GM21360 (cell line): ENCODE data around the gene LDLRAD3.

Source experiments
- ATAC-seq: cut with Tn5 transposase; IDR thresholded peaks from one replicate; pipeline ENCODE4 v1.9.1; 2021; ENCODE audit warnings: mild to moderate bottlenecking, moderate library complexity; ENCODE audit not compliant: unreplicated experiment

LDLRAD3 gene

DNA sequence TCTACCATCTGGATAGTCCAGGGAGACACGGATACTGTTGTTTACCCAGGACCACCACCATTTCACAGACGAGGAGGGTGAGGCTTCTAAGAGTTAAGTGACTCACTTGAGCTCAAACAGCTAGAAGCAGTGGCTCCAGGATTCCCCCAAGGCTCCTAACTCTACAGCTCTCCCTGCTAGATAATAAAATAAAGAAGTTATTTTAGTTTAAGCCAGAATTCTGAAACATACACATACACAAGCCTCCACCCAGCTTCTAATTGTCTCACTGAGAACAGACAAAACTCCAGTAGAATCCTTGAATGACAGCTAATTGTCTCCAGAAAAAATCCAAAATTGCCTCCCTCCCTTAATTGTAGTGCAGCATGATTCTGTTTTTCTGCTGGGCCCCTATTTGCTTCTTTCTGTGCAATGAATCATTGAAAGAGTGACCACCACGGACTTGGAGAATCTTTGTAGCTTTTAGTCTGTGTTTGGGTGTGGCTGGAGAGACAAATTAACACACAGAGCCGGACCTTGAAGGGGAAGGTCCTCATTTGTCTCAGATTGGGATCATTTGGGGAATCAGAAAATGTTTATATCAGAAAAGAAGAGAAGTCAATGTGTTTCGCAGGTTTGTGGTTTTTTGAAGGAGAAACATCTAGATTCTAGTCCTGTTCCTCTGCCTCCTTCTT, 280.5 kb downstream of the LDLRAD3 start:
- ATAC-seq = no peak

DNA sequence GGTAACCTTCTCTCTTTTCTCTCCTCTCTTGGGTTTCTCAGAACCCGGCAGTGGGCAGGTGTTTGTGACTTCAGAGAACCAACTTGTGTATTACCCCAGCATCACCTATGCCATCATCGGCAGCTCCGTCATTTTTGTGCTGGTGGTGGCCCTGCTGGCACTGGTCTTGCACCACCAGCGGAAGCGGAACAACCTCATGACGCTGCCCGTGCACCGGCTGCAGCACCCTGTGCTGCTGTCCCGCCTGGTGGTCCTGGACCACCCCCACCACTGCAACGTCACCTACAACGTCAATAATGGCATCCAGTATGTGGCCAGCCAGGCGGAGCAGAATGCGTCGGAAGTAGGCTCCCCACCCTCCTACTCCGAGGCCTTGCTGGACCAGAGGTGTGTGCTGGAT, 283.2 kb downstream of the LDLRAD3 start:
- ATAC-seq = no peak

DNA sequence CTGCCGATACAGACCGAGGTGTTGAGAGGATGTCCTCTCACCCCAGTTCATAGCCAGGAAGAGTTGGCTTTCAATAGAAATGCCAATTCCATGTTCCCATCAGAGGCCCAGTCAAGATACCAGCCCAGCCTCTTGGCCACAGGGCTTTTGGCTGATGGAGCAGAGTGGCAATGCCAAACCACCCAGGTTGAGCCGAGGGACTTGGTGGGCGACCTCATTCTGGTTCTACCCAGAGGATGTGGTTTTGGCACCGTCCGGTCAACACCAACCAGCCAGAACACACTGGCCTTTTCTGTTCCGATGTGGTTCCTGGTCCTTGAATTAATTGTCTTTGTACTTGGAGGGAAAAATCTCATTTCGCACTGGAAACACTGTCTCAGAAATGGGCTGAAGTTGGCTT, 284.8 kb downstream of the LDLRAD3 start:
- ATAC-seq = no peak

DNA sequence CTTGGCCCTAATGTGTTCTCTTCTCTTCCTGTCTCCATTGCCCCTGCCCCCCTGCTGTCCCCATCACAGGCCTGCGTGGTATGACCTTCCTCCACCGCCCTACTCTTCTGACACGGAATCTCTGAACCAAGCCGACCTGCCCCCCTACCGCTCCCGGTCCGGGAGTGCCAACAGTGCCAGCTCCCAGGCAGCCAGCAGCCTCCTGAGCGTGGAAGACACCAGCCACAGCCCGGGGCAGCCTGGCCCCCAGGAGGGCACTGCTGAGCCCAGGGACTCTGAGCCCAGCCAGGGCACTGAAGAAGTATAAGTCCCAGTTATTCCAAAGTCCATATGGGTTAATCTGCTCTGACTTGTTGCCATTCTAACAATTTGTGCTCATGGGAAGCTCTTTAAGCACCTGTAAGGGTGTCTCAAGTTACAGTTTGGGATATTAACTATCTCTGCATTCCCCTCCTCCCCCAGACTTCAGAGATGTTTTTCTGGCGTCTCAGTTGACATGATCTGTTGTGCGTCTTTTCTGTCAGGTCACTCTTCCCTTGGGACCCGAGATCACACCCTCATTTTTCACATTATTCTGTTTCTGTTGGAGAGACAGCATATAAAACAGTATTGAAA, 285.3 kb downstream of the LDLRAD3 start:
- ATAC-seq = no peak

DNA sequence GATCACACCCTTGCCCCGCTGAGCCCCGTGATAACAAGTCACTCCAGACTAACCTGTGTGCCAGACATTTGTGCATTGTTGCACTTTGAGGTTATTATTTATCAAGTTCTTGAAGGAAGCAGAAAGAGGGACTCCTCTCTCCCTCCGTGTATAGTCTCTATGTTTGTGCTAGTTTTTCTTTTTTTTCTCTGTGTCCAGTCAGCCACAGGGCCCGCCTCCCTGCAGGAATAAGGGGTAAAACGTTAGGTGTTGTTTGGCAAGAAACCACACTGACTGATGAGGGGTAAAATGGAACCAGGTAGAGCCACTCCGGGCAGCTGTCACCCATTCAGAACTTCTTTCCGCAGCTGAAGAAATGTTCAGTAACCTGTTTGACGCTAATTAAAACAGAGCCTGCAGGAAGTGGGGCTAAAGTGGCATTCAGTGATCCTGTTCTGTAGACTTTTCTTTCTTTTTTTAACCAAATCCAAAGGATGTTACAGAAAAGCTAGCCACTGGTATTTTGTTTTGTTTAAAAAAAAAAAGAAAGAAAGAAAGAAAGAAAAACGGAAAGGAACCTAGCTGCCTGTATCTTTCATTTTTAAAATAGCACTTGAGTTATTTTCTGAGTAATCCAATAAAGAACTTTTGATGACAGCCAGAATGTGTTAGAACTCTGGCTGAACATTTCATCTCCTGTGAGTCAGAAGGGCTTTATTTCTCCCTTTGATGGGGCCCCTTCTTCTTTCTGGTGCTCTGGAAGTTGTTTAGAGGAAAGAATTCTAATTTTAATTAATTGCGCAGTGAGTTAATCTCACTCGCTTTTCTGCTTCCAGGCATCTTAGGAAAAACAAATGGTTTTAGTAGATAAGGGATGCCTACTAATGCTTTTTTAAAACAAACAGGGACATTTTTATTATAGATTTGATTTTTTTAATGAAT, 287.2 kb downstream of the LDLRAD3 start:
- ATAC-seq = no peak

DNA sequence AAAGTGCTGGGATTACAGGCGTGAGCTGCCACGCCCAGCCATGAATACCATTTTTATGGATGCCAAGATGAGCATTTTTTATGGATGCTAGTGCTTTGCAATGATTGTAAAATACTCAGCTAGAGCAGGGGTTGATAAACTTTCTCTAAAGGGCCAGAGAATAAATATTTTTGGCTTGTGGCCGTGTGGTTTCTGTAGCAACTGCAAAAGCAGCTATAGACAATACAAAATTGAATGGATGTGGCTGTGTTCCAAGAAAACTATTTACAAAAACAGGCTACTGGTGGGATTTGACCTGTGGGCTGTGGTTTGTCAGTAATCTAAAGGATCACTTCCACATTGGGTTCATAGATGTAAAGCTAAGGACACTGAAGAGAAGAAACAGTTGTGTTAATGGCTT, 289.3 kb downstream of the LDLRAD3 start:
- ATAC-seq = no peak

DNA sequence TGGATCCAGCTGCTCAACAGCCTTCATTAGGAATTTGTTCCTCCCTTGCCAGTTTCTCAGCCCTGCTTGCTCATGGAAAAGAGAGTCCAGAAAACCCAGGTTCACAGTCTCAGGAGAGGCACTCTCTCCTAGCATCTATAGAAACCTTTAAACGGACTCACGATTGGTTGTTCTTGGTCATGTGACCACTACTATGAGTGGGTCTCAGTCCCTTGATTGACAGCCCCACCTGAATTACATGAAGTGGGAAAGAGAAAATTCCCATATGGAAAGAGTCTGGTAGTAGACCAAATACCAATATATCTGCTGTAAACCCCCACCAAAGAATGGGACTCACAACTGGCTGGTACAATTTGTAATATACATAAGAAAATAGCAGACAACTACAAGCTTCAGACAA, 291.0 kb downstream of the LDLRAD3 start:
- no peak for ATAC-seq

DNA sequence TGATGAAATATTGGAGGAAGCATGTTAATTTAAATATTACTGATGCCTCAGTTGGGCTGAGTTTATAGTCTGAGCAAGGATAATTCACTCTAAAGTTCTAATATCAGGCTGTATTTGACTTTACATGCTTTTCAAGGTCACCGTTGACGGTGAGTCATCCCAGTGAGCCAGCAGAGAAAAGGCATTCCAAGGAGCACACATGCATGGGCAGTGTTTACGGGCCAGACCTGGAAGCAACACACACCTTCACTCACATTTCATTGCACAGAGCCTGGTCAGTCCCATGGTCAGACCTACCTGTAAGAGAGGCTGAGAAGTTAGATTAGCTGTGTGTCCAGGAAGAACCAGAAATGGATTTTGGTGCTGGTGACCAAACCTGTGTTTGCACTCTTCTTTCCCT, 291.9 kb downstream of the LDLRAD3 start:
- no peak for ATAC-seq

DNA sequence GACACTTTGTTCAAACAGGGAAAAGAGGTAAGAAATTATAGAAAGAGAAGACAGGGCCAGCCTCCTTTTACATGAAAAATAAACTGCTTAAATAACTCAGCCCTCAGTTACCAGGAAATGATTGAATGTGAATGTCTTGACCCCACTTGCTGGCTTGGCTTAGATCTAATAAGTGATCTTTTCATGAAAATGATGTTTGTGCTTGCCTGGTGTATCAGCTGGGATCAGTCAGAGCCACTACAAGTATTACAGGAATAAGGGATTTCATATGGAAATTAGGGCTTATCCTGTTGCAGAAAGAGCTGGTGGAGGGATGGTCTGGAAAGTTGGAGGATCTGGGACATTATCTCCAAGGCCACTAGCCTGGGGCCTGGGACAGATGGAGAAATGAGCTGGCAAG, 293.5 kb downstream of the LDLRAD3 start:
- ATAC-seq = no peak

DNA sequence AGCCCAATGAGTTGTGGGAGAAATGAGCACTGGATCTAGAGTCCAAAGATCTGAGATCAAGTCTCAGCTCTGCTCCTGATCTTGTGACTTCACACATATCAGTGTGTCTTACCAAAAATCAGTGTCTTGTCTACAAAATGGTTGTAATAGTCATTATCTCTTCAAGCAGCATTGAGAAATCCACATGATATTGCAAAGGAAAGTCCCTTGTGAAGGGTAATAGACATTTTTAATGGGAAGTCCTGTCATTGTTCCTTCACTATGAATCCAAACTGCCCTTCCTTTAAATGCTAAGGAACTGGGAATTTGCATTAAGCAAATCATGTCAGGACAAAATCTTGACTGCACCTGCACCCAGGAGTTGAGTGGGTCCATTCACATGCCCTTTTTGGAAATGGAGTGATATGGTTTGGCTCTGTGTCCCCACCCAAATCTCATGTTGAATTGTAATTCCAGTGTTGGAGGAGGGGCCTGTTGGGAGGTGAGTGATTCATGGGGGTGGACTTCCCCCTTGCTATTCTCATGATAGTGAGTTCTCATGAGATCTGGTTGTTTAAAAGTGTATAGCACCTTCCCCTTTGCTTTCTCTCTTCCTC, 294.3 kb downstream of the LDLRAD3 start:
- ATAC-seq = no peak

DNA sequence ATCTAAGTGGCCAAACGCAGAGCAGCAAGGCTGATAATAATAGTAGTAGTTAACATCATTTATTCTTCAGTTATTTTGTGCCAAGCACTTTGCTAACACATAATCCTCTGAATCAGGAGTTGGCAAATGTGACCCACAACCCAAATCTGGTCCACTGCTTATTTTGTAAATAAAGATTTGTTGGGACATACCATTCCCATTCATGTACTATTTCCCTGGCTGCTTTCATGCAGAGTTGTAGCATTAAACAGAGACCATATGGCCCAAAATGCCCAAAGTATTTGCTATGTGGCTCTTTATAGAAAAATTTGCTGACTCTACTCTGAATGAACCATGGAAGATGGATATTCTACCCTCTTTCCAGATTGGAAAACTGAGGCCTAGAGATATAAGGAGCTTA, 295.0 kb downstream of the LDLRAD3 start:
- ATAC-seq = no peak

DNA sequence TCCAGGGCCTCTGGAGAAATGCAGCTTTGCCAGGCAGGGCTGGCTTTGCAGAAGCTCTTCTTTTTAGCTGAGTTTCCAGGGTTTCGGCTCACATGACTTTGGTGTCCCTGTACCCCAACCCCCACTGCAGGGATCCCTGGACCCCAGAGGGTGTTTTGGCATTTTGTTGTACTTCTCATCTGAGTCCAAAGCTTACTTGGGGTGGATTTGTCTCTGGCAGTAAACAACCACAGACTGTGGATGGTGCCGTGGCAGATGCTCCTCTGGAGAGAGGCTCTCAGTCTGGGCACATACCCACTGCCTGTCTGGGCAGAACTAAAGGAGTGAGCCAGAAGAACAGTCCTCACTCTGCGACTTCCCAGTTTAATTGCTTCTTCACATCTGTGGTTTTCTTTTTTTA, 295.8 kb downstream of the LDLRAD3 start:
- ATAC-seq = no peak

DNA sequence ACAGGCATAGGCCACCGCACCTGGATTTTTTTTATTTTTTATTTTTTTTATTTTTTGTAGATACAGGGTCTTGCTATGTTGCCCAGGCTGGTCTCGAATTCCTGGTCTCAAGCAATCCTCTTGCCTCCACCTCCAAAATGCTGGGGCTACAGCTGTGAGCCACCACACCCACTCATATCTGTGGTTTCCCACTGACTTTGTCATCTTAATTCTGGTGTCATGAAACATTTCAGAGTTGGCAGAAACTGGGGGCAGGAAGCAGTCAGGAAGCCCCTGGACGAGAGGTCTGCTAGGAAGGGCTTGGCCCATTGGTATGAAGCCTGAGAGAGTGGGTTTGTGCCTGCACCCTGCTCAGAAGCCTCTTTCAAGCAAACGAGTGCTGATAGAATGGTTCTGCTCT, 296.3 kb downstream of the LDLRAD3 start:
- no peak for ATAC-seq

DNA sequence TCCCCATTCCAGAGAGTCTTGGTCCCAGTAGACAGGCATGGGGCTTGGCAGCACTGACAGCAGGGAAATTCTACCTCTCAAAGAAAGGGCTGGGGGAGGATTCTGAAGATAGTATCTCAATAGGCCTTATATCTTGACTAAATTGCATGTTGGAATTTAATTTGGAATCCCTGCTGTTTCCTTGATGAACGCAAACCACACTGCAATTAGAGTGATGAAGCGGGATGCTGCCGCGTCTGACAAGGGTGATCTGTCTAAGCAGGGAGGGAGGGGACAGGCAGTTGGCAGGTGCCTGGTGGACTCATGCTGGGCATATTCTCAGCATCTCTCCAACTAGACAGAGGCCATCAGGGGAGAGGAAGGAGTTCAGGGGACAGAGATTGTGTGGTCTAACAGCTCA, 296.9 kb downstream of the LDLRAD3 start:
- ATAC-seq = no peak

DNA sequence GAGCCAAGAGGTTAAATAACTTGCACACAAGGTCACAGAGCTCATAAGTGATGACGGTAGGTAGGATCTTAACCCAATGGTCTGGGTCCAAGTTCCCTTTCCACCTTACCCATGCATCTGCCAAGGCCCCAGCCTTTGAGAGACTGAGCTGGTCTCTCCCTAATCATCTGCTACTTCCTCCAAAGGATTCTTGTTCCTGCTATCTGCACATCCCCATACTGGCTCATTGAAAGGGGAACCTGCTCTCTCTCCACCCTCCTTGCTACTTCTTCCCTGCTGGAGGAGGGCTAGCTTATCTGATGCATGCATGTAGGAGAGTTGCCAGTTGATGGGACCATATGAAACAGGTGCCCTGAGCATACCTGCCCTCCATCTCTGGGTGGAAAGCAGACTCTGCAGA, 297.6 kb downstream of the LDLRAD3 start:
- no peak for ATAC-seq

DNA sequence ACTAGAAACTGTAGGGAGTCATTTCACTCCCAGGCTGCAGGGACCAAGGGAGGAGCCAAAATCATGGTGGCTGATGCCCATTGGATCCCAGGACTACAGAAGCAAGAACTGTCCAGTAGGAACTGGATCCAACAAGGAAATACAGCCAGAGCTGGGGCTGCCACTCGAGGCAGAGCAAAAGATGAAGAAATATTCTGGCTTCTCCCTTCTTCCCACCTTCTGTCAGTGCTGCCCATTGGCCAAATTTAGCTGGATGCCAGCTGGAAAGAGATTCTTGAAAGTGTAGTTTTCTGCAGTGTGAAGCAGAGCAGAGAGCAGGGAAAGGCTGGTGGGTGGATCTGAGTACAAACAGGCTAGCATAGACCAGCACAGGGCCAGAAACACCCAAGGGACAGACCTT, 299.8 kb downstream of the LDLRAD3 start:
- ATAC-seq = no peak

DNA sequence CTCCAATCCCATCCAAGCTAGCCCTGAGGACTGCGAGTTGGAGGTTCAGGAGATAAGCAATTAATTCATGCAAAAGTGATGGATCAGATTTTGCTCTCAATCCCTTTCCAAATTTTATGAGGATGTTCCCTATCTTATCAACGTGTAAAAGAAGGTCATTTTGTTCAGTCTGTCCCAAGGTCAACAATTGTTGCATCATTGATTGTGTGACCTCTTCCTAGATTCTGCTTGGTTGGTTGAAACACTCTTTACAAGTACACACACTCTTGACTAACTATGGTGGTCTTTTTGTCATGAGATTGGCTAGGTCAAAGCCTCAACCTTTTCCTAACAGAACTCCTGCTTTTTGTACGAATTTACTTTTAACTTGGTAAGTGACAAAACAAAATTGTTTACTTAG, 303.6 kb downstream of the LDLRAD3 start:
- no peak for ATAC-seq

DNA sequence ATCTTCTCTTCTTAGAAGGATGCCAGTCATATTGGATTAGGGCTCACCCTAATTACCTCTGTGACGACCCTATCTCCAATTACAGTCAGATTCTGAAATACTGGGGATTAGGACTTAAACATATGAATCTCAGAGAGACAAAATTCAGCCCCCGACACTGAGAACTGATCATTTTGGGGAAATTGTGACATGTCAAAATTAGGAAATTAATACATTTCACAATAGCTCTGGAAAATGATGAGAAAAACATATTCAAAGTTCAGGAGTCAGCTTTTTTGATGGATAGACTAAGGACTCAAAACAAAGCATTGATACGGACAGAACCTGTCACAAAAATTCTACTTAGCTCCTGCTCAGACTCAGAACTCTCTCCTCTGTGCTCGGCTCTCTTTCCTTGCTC, 304.6 kb downstream of the LDLRAD3 start:
- ATAC-seq = no peak

DNA sequence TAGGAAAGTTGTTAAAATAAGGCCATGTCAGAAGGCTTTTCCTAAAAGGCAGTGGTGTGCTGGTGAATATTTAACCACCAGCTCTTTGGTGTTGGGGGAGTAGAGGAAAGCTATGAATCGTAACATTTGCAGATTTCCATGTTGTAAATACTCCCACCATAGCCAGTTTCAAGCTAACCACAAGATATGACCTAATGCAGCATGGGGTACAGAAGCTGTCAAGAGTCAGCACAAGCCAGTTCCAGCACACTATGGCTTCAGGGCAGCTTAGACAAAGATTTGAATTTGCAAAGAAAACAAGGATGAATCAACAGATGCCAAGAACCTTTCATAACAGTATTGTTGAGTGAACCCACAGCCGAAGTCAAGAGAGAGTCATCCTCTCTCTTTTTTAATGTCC, 305.4 kb downstream of the LDLRAD3 start:
- no peak for ATAC-seq

DNA sequence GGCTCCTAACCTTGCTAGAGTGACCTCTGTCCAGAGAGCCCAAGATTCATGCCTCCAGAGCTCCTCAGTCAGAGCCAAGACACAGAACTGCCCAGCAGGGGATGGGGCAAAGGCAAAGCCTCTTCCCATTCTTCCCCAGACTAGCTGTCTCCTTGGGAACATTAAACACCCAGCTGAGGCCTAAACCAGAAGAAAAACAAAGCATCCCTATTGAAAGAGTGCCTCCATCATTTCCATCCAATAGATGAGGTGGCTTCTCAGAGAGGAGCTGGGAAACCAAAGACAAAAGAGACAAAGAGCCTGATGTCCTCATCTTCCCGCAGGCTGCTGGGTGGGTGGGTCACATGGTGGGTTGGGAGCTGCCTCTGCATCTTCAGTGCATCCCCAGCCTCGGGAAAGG, 308.0 kb downstream of the LDLRAD3 start:
- ATAC-seq = no peak

DNA sequence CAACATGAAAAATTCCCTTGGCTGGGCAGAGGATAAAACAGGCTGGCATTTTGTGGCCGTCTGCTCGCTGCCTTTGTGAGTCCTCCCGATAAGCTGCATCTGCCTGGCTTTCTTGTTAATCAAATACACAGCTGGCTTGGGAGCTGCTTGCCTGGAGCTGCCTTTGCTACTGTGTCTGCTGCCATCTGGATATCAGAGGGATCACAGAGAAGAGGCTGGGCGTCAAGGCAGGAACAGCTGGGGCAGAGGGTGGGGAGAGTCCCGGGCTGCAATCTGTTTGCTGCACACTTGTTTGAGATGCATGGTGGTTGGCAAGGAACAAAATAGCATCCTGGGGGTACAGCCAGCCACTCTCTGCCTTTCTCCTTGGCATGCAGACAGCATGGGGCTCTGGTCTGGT, 309.4 kb downstream of the LDLRAD3 start:
- no peak for ATAC-seq

DNA sequence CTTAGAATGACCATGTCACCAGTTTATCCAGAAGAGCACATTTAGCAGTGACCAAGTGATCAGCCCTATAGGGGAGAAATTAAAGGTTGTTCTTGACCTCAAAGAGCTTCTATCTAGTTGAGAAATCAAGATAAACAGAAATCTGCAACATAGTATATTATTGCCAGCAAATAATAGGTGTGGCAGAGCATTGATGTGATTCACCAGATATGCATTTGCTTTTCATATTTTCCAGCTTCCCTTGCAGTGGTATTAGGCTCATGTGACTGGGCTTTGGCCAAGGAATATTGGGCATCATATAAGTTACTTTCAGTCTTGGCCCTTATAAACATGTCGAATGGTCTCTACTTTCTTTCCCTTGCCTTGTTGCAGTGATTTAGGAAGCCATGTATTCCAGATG, 310.9 kb downstream of the LDLRAD3 start:
- ATAC-seq = no peak
